HepG2 (cell line): ENCODE measurements around the gene FRMD8. TPM values are rescaled to one million over a fixed set of nuclear protein-coding genes. Genes with fewer than 3 reads are reported as not detected.

ENCODE experiments used
- ATAC-seq: fragments of 200-7000 bp; cut with Tn5 transposase; 3 replicates; pipeline ENCODE4 v1.9.1; 2020; ENCODE audit warnings: mild to moderate bottlenecking, moderate library complexity
- BruUV-seq: library from RNA; stranded (reverse); fragments of 400-500 nt; replicated peaks from 2 replicates; lab custom pipeline; 2021; lab: Mats Ljungman, UMichigan
- CTCF ChIA-PET: fragments of 300-600 bp; formaldehyde crosslinking; extraction: SDS; loops from one replicate; lab custom pipeline; 2021; ENCODE audit warnings: low total read pairs, inconsistent platforms, low intra/inter-chr PET ratio; lab: Yijun Ruan, JAX
- POLR2A ChIA-PET: fragments of 350-600 bp; sonication (Branson Sonifier 250); formaldehyde crosslinking; loops from one replicate; lab custom pipeline; 2020; ENCODE audit warnings: antibody characterized with exemption, inconsistent platforms; lab: Yijun Ruan, JAX
- DNase-seq: peaks from one replicate; pipeline ENCODE4 v3.0.0-alpha.2; 2015; ENCODE audit warnings: low spot score
- FAIRE-seq: peaks from 3 replicates; lab custom pipeline; 2011; peaks lifted over from hg19 to GRCh38; lab: Jason Lieb, UNC
- H2AFZ ChIP-seq: one replicate; pipeline ENCODE4 v1.6.1; 2011; ENCODE audit warnings: low read length, inconsistent platforms
- H3K27ac ChIP-seq: fragments of 300-600 bp; 3 replicates; pipeline ENCODE4 v1.8.0; 2011; ENCODE audit warnings: mixed run types, mild to moderate bottlenecking, mixed read lengths, low read length, inconsistent platforms; ENCODE audit not compliant: insufficient read depth; ENCODE audit errors: extremely low read length
- H3K27me3 ChIP-seq, 2 experiments: fragments of 200-600 bp in 1 of 2; 2 replicates in 1 of 2; 3 replicates in 1 of 2; pipeline versions ENCODE4 v1.6.0 to v1.8.0; 2011; ENCODE audit warnings: low read length in 2 of 2, mild to moderate bottlenecking in 2 of 2, moderate library complexity in 2 of 2, inconsistent platforms in 1 of 2; ENCODE audit not compliant: insufficient read depth in 2 of 2, control insufficient read depth in 1 of 2
- H3K36me3 ChIP-seq, 2 experiments: fragments of 200-600 bp in 1 of 2; replicated peaks in 1 of 2; 2 replicates in 1 of 2; 3 replicates in 1 of 2; pipeline versions ENCODE4 v1.5.1 to v1.8.0; 2011; ENCODE audit warnings: low read length in 2 of 2, inconsistent platforms in 1 of 2; ENCODE audit not compliant: insufficient read depth in 2 of 2, control insufficient read depth in 1 of 2
- H3K4me1 ChIP-seq: 2 replicates; pipeline ENCODE4 v1.5.1; 2012; ENCODE audit warnings: low read length, inconsistent platforms; ENCODE audit not compliant: insufficient read depth
- H3K4me2 ChIP-seq: 2 replicates; pipeline ENCODE4 v1.6.0; 2011; ENCODE audit warnings: low read depth, low read length, inconsistent platforms
- H3K4me3 ChIP-seq, 3 experiments: fragments of 200-600 bp in 1 of 3; sonication (generic), shearing (Covaris generic) in 1 of 3; replicated peaks in 1 of 3; 2 replicates each; pipeline ENCODE4 v1.5.1; 2011 to 2016; ENCODE audit warnings: low read length in 3 of 3, inconsistent platforms in 2 of 3, low read depth in 2 of 3, mild to moderate bottlenecking in 2 of 3, control low read depth in 1 of 3, mixed read lengths in 1 of 3; ENCODE audit not compliant: insufficient read depth in 1 of 3
- H3K79me2 ChIP-seq: one replicate; pipeline ENCODE4 v1.6.1; 2011; ENCODE audit warnings: low read length, inconsistent platforms; ENCODE audit not compliant: insufficient read depth
- H3K9ac ChIP-seq: 2 replicates; pipeline ENCODE4 v1.6.0; 2011; ENCODE audit warnings: mild to moderate bottlenecking, low read depth, low read length, inconsistent platforms; ENCODE audit not compliant: insufficient read depth
- H3K9me3 ChIP-seq: 2 replicates; pipeline ENCODE4 v1.5.1; 2012; ENCODE audit warnings: mild to moderate bottlenecking, low read length
- H4K20me1 ChIP-seq: 2 replicates; pipeline ENCODE4 v1.6.0; 2011; ENCODE audit warnings: inconsistent platforms, mild to moderate bottlenecking, low read length, moderate library complexity; ENCODE audit not compliant: insufficient read depth
- FOXK2 ChIP-seq: fragments of 450-650 bp; IDR thresholded peaks from 2 replicates; pipeline ENCODE4 v1.6.1; 2016
- GTF3A ChIP-seq: sonication (generic); formaldehyde crosslinking; conservative IDR thresholded peaks from 2 replicates; pipeline ENCODE4 v1.4.0; 2020; ENCODE audit warnings: mild to moderate bottlenecking, missing genetic modification reagents
- IKZF1 ChIP-seq: fragments of 450-650 bp; IDR thresholded peaks from 2 replicates; pipeline ENCODE4 v1.7.1; 2016
- KLF15 ChIP-seq: sonication (generic); formaldehyde crosslinking; IDR thresholded peaks from 2 replicates; pipeline ENCODE4 v1.8.1; 2023; ENCODE audit warnings: borderline replicate concordance, mild to moderate bottlenecking, inconsistent platforms, missing genetic modification reagents, mixed read lengths
- MAFG ChIP-seq: sonication (generic); formaldehyde crosslinking; IDR thresholded peaks from 2 replicates; pipeline ENCODE4 v1.5.1; 2020; ENCODE audit warnings: mild to moderate bottlenecking, missing genetic modification reagents
- MZF1 ChIP-seq: sonication (generic); formaldehyde crosslinking; IDR thresholded peaks from 2 replicates; pipeline ENCODE4 v1.8.1; 2023; ENCODE audit warnings: mild to moderate bottlenecking, missing genetic modification reagents, borderline replicate concordance
- NFE2L1 ChIP-seq: sonication (generic); formaldehyde crosslinking; IDR thresholded peaks from 2 replicates; pipeline ENCODE4 v1.4.0; 2020; ENCODE audit warnings: missing genetic modification reagents, mild to moderate bottlenecking, borderline replicate concordance
- NFKB2 ChIP-seq: sonication (generic); formaldehyde crosslinking; IDR thresholded peaks from 2 replicates; pipeline ENCODE4 v1.4.0; 2020; ENCODE audit warnings: missing genetic modification reagents, borderline replicate concordance
- PCBP2 ChIP-seq: fragments of 200-400 bp; formaldehyde crosslinking; optimal IDR thresholded peaks from 2 replicates; pipeline ENCODE3; 2018; ENCODE audit warnings: low read length, low read depth; ENCODE audit not compliant: poor library complexity, severe bottlenecking
- PHF20 ChIP-seq: sonication (generic); formaldehyde crosslinking; IDR thresholded peaks from 2 replicates; pipeline ENCODE4 v1.5.0; 2020; ENCODE audit warnings: mild to moderate bottlenecking, missing genetic modification reagents
- POGZ ChIP-seq: sonication (generic); formaldehyde crosslinking; IDR thresholded peaks from 2 replicates; pipeline ENCODE4 v1.4.0; 2020; ENCODE audit warnings: mild to moderate bottlenecking, missing genetic modification reagents
- RFX3 ChIP-seq: IDR thresholded peaks from 2 replicates; pipeline ENCODE4 v1.6.1; 2016; ENCODE audit warnings: missing biosample characterization, missing genetic modification reagents
- SMAD3 ChIP-seq: sonication (generic); formaldehyde crosslinking; IDR thresholded peaks from 2 replicates; pipeline ENCODE4 v1.4.0; 2020; ENCODE audit warnings: missing genetic modification reagents
- ZMYM3 ChIP-seq: sonication (generic); formaldehyde crosslinking; IDR thresholded peaks from 2 replicates; pipeline ENCODE4 v1.5.1; 2020; ENCODE audit warnings: mild to moderate bottlenecking, missing genetic modification reagents
- ZNF569 ChIP-seq: sonication (generic); formaldehyde crosslinking; IDR thresholded peaks from 2 replicates; pipeline ENCODE4 v1.5.0; 2020; ENCODE audit warnings: mild to moderate bottlenecking, missing genetic modification reagents, moderate library complexity, borderline replicate concordance
- WGBS: methylation state at CpG from one replicate; pipeline ENCODE4 v1.1.6; 2017; ENCODE audit warnings: low lambda C conversion rate; 5-methylcytosine and 5-hydroxymethylcytosine counted together
- in situ Hi-C: cut with HindIII; loops from 2 replicates; pipeline ENCODE4 v1.10.0; 2017; ENCODE audit warnings: low pct_unique_long_range_greater_than_20kb; ENCODE audit not compliant: extremely low pct_ligation_motif_present
- intact Hi-C: fragments of 100-400 bp; cut with micrococcal nuclease; formaldehyde crosslinking; loops from one replicate; pipeline ENCODE4 v1.10.0; 2022; ENCODE audit not compliant: unreplicated experiment
- polyA plus RNA-seq, 8 experiments: library from polyadenylated mRNA; depleted of rRNA in 3 of 8; stranded (reverse) in 7 of 8; unstranded in 1 of 8; fragments of >200 nt; fragmentation: Illumina TruSeq in 4 of 8; extraction: Trizol in 4 of 8; gene quantifications; 2 replicates each; pipeline versions ENCODE4 v1.2.1 to v1.2.3, GENCODE V29; 2011 to 2016; ENCODE audit warnings: low read depth in 4 of 8, missing spikeins in 1 of 8, mixed read lengths in 1 of 8; ENCODE audit not compliant: insufficient read depth in 1 of 8
- total RNA-seq, 5 experiments: library from RNA; depleted of rRNA; stranded (reverse); fragments of >200 nt; fragmentation: Illumina TruSeq; extraction: Trizol; gene quantifications; 2 replicates each; pipeline ENCODE4 v1.2.3, GENCODE V29; 2016; ENCODE audit warnings: low read depth in 1 of 5
- TF ChIP-seq, protein P1 (sequence below): fragments of 450-650 bp; IDR thresholded peaks from 2 replicates; pipeline ENCODE4 v1.6.1; 2016
- TF ChIP-seq, protein P2 (sequence below), 2 experiments: sonication (generic) in 1 of 2; formaldehyde crosslinking in 1 of 2; IDR thresholded peaks; 2 replicates each; pipeline versions ENCODE4 v1.4.0 to v1.6.1; 2016 to 2020; ENCODE audit warnings: borderline replicate concordance in 1 of 2, low read depth in 1 of 2, mild to moderate bottlenecking in 1 of 2, missing genetic modification reagents in 1 of 2

The FRMD8 gene
- total and polyA plus RNA-seq, 2 of the 13 experiments (the other 11 are each of a cell fraction or from before 2014, with no cell fraction given) = 5.8 to 20.6 TPM

DNA sequence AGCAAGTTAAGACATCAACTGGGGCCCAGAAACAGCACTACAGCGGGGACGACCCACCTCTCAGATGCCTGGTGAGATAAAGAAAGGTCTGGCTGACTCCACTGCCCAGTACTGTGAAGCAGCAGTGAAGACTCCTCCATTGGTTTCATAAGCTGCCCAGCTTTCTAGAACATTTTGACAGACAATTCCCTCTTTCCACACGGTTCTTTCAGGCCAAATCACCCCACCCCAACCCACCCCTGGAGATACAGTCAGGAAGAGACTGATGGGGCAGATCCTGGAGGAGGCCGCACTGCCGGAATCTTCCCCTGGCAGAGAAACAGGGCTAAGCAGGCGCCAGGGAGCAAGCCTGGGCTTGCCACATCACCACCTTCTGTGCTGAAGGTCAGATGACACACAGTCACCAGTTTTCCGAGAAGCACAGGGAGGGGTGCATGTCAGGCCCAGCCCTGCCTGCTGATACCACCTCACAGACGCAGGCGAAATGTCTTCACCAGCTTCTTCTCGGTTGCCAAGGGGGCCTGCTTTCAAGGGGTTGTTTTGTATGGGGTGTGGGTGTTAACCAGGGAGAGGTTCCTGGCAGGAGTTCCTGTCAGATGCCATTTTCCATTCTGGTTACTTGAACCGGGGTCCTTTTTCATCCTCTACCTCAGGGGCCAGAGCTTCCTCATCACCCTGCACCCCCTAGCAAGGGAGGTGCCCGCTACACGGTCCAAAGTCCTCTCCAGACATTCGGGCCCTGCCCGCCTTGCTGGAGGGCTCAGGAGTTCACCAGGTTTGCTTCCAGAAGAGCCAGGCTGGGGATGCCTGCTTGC is 34.7 kb downstream of the FRMD8 start:
- H3K27me3 ChIP-seq = no peaks in the 10 kb centered on the region; a peak in 1 of 5 replicates
- intact Hi-C loops = no loop called here
- H3K4me2 ChIP-seq = peak overlapping the region; percentile 99
- FAIRE-seq (peak; percentile 90), ATAC-seq (peak; percentile 2), DNase-seq (peak; percentile 93)
- no peak overlapping the region for H2AFZ ChIP-seq
- H3K36me3 ChIP-seq = no peaks in the 10 kb centered on the region; a peak in 2 of 5 replicates
- peaks cover 35% of the 10 kb centered on the region for H4K20me1 ChIP-seq
- no peaks in the 10 kb centered on the region for H3K9me3 ChIP-seq
- no TSS peak for BruUV-seq
- peak overlapping the region; percentile 66 to 87 (median 70); a peak in 5 of 6 replicates for H3K4me3 ChIP-seq
- in situ Hi-C loops = loop anchor here (5.0 kb wide), 1 partner anchor 76 kb away; the partner anchor contains the start of gene MALAT1
- H3K4me1 ChIP-seq = peaks cover 49% of the 10 kb centered on the region
- peak overlapping the region; percentile 100 for H3K27ac ChIP-seq
- CTCF ChIA-PET = no interaction called here
- H3K9ac ChIP-seq = peak overlapping the region; percentile 100
- under 1% methylated on average over 8 of the region's 15 CpGs for WGBS
- POLR2A ChIA-PET = interaction anchor here (0.7 to 17.8 kb wide), 24 partner anchors 6 to 299 kb away, joined by 3 to 952 read pairs (median 18); partner anchors contain the start of genes DPF2, FAU, FRMD8 and MALAT1
- peaks cover 71% of the 10 kb centered on the region for H3K79me2 ChIP-seq
- no peak; the same call in 1 of the 2 replicates for TF ChIP-seq PHF20
- no peak for TF ChIP-seq GTF3A (CRISPR knock-in tag)
- TF ChIP-seq, protein P1, sequence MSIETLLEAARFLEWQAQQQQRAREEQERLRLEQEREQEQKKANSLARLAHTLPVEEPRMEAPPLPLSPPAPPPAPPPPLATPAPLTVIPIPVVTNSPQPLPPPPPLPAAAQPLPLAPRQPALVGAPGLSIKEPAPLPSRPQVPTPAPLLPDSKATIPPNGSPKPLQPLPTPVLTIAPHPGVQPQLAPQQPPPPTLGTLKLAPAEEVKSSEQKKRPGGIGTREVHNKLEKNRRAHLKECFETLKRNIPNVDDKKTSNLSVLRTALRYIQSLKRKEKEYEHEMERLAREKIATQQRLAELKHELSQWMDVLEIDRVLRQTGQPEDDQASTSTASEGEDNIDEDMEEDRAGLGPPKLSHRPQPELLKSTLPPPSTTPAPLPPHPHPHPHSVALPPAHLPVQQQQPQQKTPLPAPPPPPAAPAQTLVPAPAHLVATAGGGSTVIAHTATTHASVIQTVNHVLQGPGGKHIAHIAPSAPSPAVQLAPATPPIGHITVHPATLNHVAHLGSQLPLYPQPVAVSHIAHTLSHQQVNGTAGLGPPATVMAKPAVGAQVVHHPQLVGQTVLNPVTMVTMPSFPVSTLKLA = no peak
- TF ChIP-seq POGZ (CRISPR knock-in tag) = no peak
- no peak for TF ChIP-seq ZNF569 (CRISPR knock-in tag)
- TF ChIP-seq NFKB2 = peak; percentile 47; the same call in 1 of the 2 replicates
- TF ChIP-seq ZMYM3 (CRISPR knock-in tag) = no peak; the same call in 1 of the 2 replicates
- no peak for TF ChIP-seq MAFG (CRISPR knock-in tag)
- peak; percentile 32 for TF ChIP-seq PCBP2
- TF ChIP-seq FOXK2 = peak; percentile 14; the same call in 1 of the 2 replicates
- TF ChIP-seq NFE2L1 (CRISPR knock-in tag) = no peak
- TF ChIP-seq RFX3 = no peak
- 0 out of 2 replicates have a peak, but pooled peaks have one; percentile 52 for TF ChIP-seq SMAD3 (CRISPR knock-in tag)
- 0 out of 2 replicates have a peak, but pooled peaks have one; percentile 29 for TF ChIP-seq KLF15 (CRISPR knock-in tag)
- no peak for TF ChIP-seq MZF1 (CRISPR knock-in tag)
- TF ChIP-seq, protein P2, sequence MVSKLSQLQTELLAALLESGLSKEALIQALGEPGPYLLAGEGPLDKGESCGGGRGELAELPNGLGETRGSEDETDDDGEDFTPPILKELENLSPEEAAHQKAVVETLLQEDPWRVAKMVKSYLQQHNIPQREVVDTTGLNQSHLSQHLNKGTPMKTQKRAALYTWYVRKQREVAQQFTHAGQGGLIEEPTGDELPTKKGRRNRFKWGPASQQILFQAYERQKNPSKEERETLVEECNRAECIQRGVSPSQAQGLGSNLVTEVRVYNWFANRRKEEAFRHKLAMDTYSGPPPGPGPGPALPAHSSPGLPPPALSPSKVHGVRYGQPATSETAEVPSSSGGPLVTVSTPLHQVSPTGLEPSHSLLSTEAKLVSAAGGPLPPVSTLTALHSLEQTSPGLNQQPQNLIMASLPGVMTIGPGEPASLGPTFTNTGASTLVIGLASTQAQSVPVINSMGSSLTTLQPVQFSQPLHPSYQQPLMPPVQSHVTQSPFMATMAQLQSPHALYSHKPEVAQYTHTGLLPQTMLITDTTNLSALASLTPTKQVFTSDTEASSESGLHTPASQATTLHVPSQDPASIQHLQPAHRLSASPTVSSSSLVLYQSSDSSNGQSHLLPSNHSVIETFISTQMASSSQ (IDR thresholded peaks at IDR 0.05; ENCODE audit: low read depth) = peak; percentile 37; the same call in 1 of the 2 replicates
- TF ChIP-seq, protein P2 (CRISPR knock-in tag; IDR thresholded peaks at IDR 0.05; ENCODE audit: borderline replicate concordance) = peak; percentile 51; the same call in 1 of the 2 replicates
- TF ChIP-seq IKZF1 = no peak
